HCT116 (cell line): Measurements from ENCODE around the gene KAZN. TPM values are rescaled to one million over a fixed set of nuclear protein-coding genes. Genes with fewer than 3 reads are reported as not detected.

Experiments used
- ATAC-seq: fragments of 200-7000 bp; cut with Tn5 transposase; 2 replicates; pipeline ENCODE4 v1.9.1; 2020; ENCODE audit warnings: mild to moderate bottlenecking, moderate library complexity
- BruUV-seq: library from RNA; stranded (reverse); fragments of 400-500 nt; replicated peaks from 2 replicates; lab custom pipeline; 2021; lab: Mats Ljungman, UMichigan
- CTCF ChIA-PET: fragments of 300-600 bp; sonication (Branson Sonifier 250); formaldehyde crosslinking; loops from one replicate; lab custom pipeline; 2021; ENCODE audit warnings: antibody characterized with exemption; lab: Charles Lee
- POLR2A ChIA-PET: fragments of 300-600, 350-600 bp; sonication (Branson Sonifier 250); formaldehyde crosslinking; loops from one replicate; lab custom pipeline; 2021; ENCODE audit warnings: antibody characterized with exemption; lab: Charles Lee
- RAD21 ChIA-PET, 2 experiments: fragments of 300-600 bp; sonication (Branson Sonifier 250); formaldehyde crosslinking; loops; one replicate each; lab custom pipeline; 2023; ENCODE audit warnings: low total read pairs in 2 of 2; ENCODE audit not compliant: uncharacterized antibody in 2 of 2, unreplicated experiment in 2 of 2, low non-redundant PET in 1 of 2; lab: Charles Lee
- DNase-seq: peaks from one replicate; pipeline ENCODE4 v3.0.0-alpha.2; 2010; ENCODE audit warnings: low read depth, low spot score
- H2AFZ ChIP-seq: fragments of 200-600 bp; shearing (Covaris generic), sonication (generic); 2 replicates; pipeline ENCODE4 v1.6.1; 2017; ENCODE audit warnings: low read depth, mixed run types, mixed read lengths, antibody characterized with exemption, low read length; ENCODE audit not compliant: poor library complexity, severe bottlenecking
- H3K27ac ChIP-seq: 2 replicates; pipeline ENCODE4 v1.5.1; 2012; ENCODE audit warnings: low read depth, low read length
- H3K27me3 ChIP-seq: fragments of 200-600 bp; sonication (generic); 2 replicates; pipeline ENCODE4 v1.6.1; 2016; ENCODE audit warnings: mixed run types, low read length, mixed read lengths; ENCODE audit not compliant: insufficient read depth
- H3K36me3 ChIP-seq, 2 experiments: fragments of 200-500 bp in 1 of 2; fragments of 200-600 bp in 1 of 2; sonication (Bioruptor generic) in 1 of 2; sonication (generic) in 1 of 2; 2 replicates each; pipeline versions ENCODE4 v1.5.1 to v1.6.1; 2014 to 2016; ENCODE audit warnings: low read length in 2 of 2, inconsistent platforms in 1 of 2, mixed read lengths in 1 of 2, mixed run types in 1 of 2; ENCODE audit not compliant: insufficient read depth in 2 of 2, control insufficient read depth in 1 of 2
- H3K4me1 ChIP-seq, 2 experiments: fragments of 200-600 bp in 1 of 2; sonication (generic) in 1 of 2; 2 replicates each; pipeline versions ENCODE4 v1.5.1 to v1.6.1; 2012 to 2017; ENCODE audit warnings: low read length in 2 of 2, inconsistent platforms in 1 of 2, mild to moderate bottlenecking in 1 of 2, mixed read lengths in 1 of 2, mixed run types in 1 of 2, moderate library complexity in 1 of 2; ENCODE audit not compliant: insufficient read depth in 2 of 2, control insufficient read depth in 1 of 2
- H3K4me2 ChIP-seq: fragments of 200-600 bp; sonication (generic); 2 replicates; pipeline ENCODE4 v1.6.1; 2017; ENCODE audit warnings: mixed run types, low read length, mixed read lengths
- H3K4me3 ChIP-seq, 2 experiments: fragments of 200-600 bp in 1 of 2; sonication (generic) in 1 of 2; replicated peaks in 1 of 2; 2 replicates each; pipeline ENCODE4 v1.5.1; 2011 to 2016; ENCODE audit warnings: low read length in 2 of 2, control low read depth in 1 of 2, low read depth in 1 of 2, mild to moderate bottlenecking in 1 of 2, mixed read lengths in 1 of 2, mixed run types in 1 of 2
- H3K79me2 ChIP-seq: fragments of 200-600 bp; sonication (generic); 2 replicates; pipeline ENCODE4 v1.6.1; 2017; ENCODE audit warnings: mild to moderate bottlenecking, mixed run types, low read length, moderate library complexity, mixed read lengths; ENCODE audit not compliant: insufficient read depth
- H3K9ac ChIP-seq: fragments of 200-600 bp; sonication (generic); 2 replicates; pipeline ENCODE4 v1.6.1; 2016; ENCODE audit warnings: low read length, mixed read lengths
- H3K9me2 ChIP-seq: fragments of 200-600 bp; sonication (generic), shearing (Covaris generic); 2 replicates; pipeline ENCODE4 v1.6.1; 2017; ENCODE audit warnings: mixed run types, mild to moderate bottlenecking, moderate library complexity; ENCODE audit not compliant: insufficient read depth
- H3K9me3 ChIP-seq, 2 experiments: fragments of 200-500 bp in 1 of 2; fragments of 200-600 bp in 1 of 2; sonication (Bioruptor generic) in 1 of 2; sonication (generic) in 1 of 2; 2 replicates each; pipeline ENCODE4 v1.6.1; 2014 to 2017; ENCODE audit warnings: low read length in 2 of 2, mixed read lengths in 2 of 2, inconsistent platforms in 1 of 2, low read depth in 1 of 2, mild to moderate bottlenecking in 1 of 2, mixed run types in 1 of 2, moderate library complexity in 1 of 2; ENCODE audit not compliant: control insufficient read depth in 1 of 2, insufficient read depth in 1 of 2
- H4K20me1 ChIP-seq: fragments of 200-600 bp; sonication (generic), shearing (Covaris generic); 2 replicates; pipeline ENCODE4 v1.6.1; 2017; ENCODE audit warnings: mixed run types, mild to moderate bottlenecking, moderate library complexity; ENCODE audit not compliant: insufficient read depth
- CTCF ChIP-seq, 3 experiments: fragments of 200-600 bp in 1 of 3; sonication (generic) in 1 of 3; IDR thresholded peaks in 2 of 3; conservative IDR thresholded peaks in 1 of 3; 2 replicates each; pipeline ENCODE4 v1.5.1; 2012 to 2017; ENCODE audit warnings: low read depth in 2 of 3, low read length in 2 of 3, antibody characterized with exemption in 1 of 3, borderline replicate concordance in 1 of 3, control low read depth in 1 of 3, mild to moderate bottlenecking in 1 of 3, mixed read lengths in 1 of 3, mixed run types in 1 of 3, moderate library complexity in 1 of 3; ENCODE audit not compliant: insufficient read depth in 1 of 3
- EGR1 ChIP-seq: IDR thresholded peaks from 2 replicates; pipeline ENCODE4 v1.6.1; 2012; ENCODE audit warnings: low read depth
- ELF1 ChIP-seq: IDR thresholded peaks from 2 replicates; pipeline ENCODE4 v1.6.1; 2012; ENCODE audit warnings: low read depth, borderline replicate concordance
- EZH2 ChIP-seq: fragments of 200-600 bp; sonication (generic); IDR thresholded peaks from 2 replicates; pipeline ENCODE4 v1.6.1; 2017; ENCODE audit warnings: antibody characterized with exemption, mixed run types
- EZH2phosphoT487 ChIP-seq: fragments of 200-600 bp; IDR thresholded peaks from 2 replicates; pipeline ENCODE4 v1.6.1; 2018; ENCODE audit warnings: antibody characterized with exemption, borderline replicate concordance
- FOSL1 ChIP-seq: IDR thresholded peaks from 2 replicates; pipeline ENCODE4 v1.6.1; 2012; ENCODE audit warnings: low read depth
- JUND ChIP-seq: IDR thresholded peaks from 2 replicates; pipeline ENCODE4 v1.6.1; 2012
- POLR2AphosphoS5 ChIP-seq: IDR thresholded peaks from 2 replicates; pipeline ENCODE4 v1.6.1; 2011; ENCODE audit warnings: mild to moderate bottlenecking, low read depth, low read length, moderate library complexity
- RAD21 ChIP-seq: IDR thresholded peaks from 2 replicates; pipeline ENCODE4 v1.6.1; 2012; ENCODE audit warnings: low read depth, mild to moderate bottlenecking
- SP1 ChIP-seq: IDR thresholded peaks from 2 replicates; pipeline ENCODE4 v1.6.1; 2012; ENCODE audit warnings: low read depth
- ZNF274 ChIP-seq: fragments of 200-500 bp; sonication (Bioruptor generic); IDR thresholded peaks from 2 replicates; pipeline ENCODE4 v1.6.1; 2014; ENCODE audit warnings: mild to moderate bottlenecking, low read depth, low read length, inconsistent platforms
- intact Hi-C: fragments of 100-400 bp; cut with micrococcal nuclease; formaldehyde crosslinking; loops from 2 replicates; pipeline ENCODE4 v1.10.0; 2022
- total RNA-seq: library from RNA; stranded (reverse); gene quantifications from one replicate; pipeline ENCODE4 v1.2.1, GENCODE V29; 2021; ENCODE audit not compliant: unreplicated experiment
- TF ChIP-seq, protein P1 (sequence below): IDR thresholded peaks from 2 replicates; pipeline ENCODE4 v1.6.1; 2011; ENCODE audit warnings: mild to moderate bottlenecking, low read length, moderate library complexity; ENCODE audit not compliant: insufficient replicate concordance; ENCODE audit errors: extremely low read depth

The KAZN gene
- total RNA-seq, 1 experiment from 2014 or later: 13.4 TPM

- TF ChIP-seq, protein P1, sequence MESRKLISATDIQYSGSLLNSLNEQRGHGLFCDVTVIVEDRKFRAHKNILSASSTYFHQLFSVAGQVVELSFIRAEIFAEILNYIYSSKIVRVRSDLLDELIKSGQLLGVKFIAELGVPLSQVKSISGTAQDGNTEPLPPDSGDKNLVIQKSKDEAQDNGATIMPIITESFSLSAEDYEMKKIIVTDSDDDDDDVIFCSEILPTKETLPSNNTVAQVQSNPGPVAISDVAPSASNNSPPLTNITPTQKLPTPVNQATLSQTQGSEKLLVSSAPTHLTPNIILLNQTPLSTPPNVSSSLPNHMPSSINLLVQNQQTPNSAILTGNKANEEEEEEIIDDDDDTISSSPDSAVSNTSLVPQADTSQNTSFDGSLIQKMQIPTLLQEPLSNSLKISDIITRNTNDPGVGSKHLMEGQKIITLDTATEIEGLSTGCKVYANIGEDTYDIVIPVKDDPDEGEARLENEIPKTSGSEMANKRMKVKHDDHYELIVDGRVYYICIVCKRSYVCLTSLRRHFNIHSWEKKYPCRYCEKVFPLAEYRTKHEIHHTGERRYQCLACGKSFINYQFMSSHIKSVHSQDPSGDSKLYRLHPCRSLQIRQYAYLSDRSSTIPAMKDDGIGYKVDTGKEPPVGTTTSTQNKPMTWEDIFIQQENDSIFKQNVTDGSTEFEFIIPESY: no peak
Observed at GRCh38 chr1:14940285-14940870, 341.9 kb downstream of the KAZN start (continued).

GRCh38 chr1:14941864-14942263, 343.4 kb downstream of the KAZN start:
- H3K4me3 ChIP-seq: no peak overlapping the region
- no peak for DNase-seq
- no peak overlapping the region for H2AFZ ChIP-seq
- peaks cover 0 to 20% of the 10 kb centered on the region in 2 experiments; a peak in 2 of 4 replicates for H3K4me1 ChIP-seq
- no peak overlapping the region for H3K27ac ChIP-seq
- no peaks in the 10 kb centered on the region for H4K20me1 ChIP-seq
- H3K36me3 ChIP-seq: no peaks in the 10 kb centered on the region
- no peak overlapping the region for H3K9ac ChIP-seq
- H3K9me3 ChIP-seq: no peaks in the 10 kb centered on the region
- no TSS peak for BruUV-seq
- ChIA-PET CTCF (no interaction called here), POLR2A (no interaction called here), RAD21 (no interaction called here)
- no peaks in the 10 kb centered on the region for H3K9me2 ChIP-seq
- intact Hi-C loops: no loop called here
- TF ChIP-seq, protein P1: no peak
- TF ChIP-seq CTCF (IDR thresholded peaks at IDR 0.05 in 2 of 3, conservative IDR thresholded peaks at IDR 0.05 in 1 of 3; ENCODE audit: borderline replicate concordance in 1 of 3, insufficient read depth in 1 of 3, low read depth in 2 of 3, low read length in 2 of 3) (no peak), EZH2 (no peak), ZNF274 (no peak), EZH2phosphoT487 (no peak), JUND (no peak), SP1 (no peak), ELF1 (no peak), EGR1 (no peak), RAD21 (no peak), FOSL1 (no peak), POLR2AphosphoS5 (no peak)
- H3K27me3 ChIP-seq: no peaks in the 10 kb centered on the region
- no peak overlapping the region for H3K4me2 ChIP-seq
- H3K79me2 ChIP-seq: peaks cover 9% of the 10 kb centered on the region
- no peak for ATAC-seq
